ENCODE data around the gene TYSND1. TPM values are rescaled to one million over a fixed set of nuclear protein-coding genes. Genes with fewer than 3 reads are reported as not detected.
"Not testable (repeated sequence)": the region's sequence is repeated elsewhere in the genome, so short reads cannot be mapped to it uniquely, and the experiment has no call there.

TYSND1 gene
- total and polyA plus RNA-seq, 7 donors, result 2.4 to 7.5 (median 4.1) TPM

GRCh38 chr10:70109064-70109729 lies 37.3 kb downstream of the TYSND1 start:
- 73 to 83% (median 79%) methylated on average over 18 of the region's 18 CpGs for WGBS, 3 donors
- DNase-seq (no peak), ATAC-seq (no peak)
- no peak for TF ChIP-seq CTCF (IDR thresholded peaks at IDR 0.05)
- intact Hi-C loops (cut with DNase I), result no loop called here
- Histone ChIP-seq H3K27me3 (ENCODE audit: insufficient read depth in 3 of 3, low read length in 2 of 3) (no peaks in the 10 kb centered on the region), H3K4me1 (no peaks in the 10 kb centered on the region), H3K27ac (no peak overlapping the region), H3K4me3 (no peak overlapping the region), H3K36me3 (ENCODE audit: insufficient read depth in 1 of 2, low read depth in 1 of 2) (peaks cover 4 to 70% of the 10 kb centered on the region in 2 donors), H3K9me3 (no peaks in the 10 kb centered on the region)

DNA sequence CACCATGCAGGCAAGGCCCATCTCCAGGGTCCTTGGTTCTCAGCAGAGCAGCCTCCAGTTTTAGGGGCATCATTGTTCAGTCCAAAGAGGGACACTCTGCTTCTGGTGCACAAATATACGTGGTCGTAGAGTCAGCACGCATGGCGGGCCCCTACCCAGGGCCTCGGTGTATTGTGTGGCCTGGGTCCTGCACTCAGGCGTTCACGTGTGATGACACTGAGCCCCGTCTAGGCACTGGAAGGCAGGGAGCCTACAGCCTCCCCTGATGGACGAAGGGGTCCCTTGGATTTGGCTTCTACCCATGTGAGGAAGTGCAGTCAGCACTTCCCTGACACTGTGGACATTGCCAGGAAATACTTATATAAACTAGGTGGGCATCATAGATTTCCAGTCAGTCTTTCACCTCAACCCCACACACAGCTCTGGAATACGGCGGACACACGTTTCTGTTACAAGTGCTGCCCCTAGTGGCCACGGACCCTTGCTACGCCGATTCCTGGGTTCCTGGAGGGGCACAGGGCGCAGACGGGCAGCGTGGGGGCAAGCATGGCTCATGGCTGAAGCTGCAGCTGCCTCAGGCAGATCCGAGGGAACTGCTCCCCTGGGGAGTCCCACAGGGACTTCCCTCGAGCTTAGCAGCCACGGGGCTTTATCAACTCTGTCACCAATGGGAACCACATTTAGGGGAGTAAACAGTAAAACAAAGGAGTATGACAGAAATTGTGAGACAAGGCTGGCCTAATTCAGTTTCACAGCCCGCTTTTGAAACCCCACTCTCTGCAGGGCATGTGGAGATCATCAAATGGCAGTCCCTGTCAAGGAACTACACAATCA lies 39.3 kb downstream of the TYSND1 start:
- H3K27ac ChIP-seq, result no peak overlapping the region
- H3K9me3 ChIP-seq, result no peaks in the 10 kb centered on the region
- no peaks in the 10 kb centered on the region for H3K27me3 ChIP-seq (ENCODE audit: insufficient read depth in 3 of 3, low read length in 2 of 3)
- H3K4me1 ChIP-seq, result no peaks in the 10 kb centered on the region
- WGBS, 3 donors, result 77 to 78% (median 77%) methylated on average over 22 of the region's 22 CpGs
- no peak overlapping the region for H3K4me3 ChIP-seq
- H3K36me3 ChIP-seq (ENCODE audit: insufficient read depth in 1 of 2, low read depth in 1 of 2), result peaks cover 0 to 58% of the 10 kb centered on the region in 2 donors
- peak; percentile 34 for TF ChIP-seq CTCF (IDR thresholded peaks at IDR 0.05)
- DNase-seq (no peak), ATAC-seq (peak in 3 of 4 donors; percentile 28 to 57 (median 50))
- intact Hi-C loops (cut with DNase I), result no loop called here

DNA sequence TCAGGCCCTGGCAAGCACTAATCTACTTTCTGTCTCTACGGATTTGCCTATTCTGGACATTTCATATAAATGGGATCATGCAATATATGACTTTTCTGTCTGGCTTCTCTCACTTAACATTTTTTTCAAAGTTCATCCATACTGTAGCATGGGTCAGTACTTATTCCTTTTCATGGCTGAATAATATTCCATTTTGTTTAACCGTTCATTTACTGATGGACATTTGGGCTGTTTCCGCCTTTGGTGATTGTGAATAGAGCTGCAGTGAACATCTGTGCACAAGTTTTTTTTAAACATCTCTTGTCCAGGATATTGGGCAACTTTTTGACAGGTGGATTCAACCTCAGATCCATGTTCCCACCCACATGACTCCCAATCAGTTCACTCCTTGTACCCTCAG lies 44.8 kb downstream of the TYSND1 start:
- Histone ChIP-seq H3K27me3 (ENCODE audit: insufficient read depth in 3 of 3, low read length in 2 of 3) (no peaks in the 10 kb centered on the region), H3K27ac (no peak overlapping the region), H3K4me1 (no peaks in the 10 kb centered on the region), H3K4me3 (no peak overlapping the region), H3K36me3 (ENCODE audit: insufficient read depth in 1 of 2, low read depth in 1 of 2) (peaks cover 8 to 55% of the 10 kb centered on the region in 2 donors), H3K9me3 (no peaks in the 10 kb centered on the region)
- DNase-seq (no peak), ATAC-seq (no peak)
- TF ChIP-seq CTCF (IDR thresholded peaks at IDR 0.05), result no peak
- WGBS, 3 donors, result 65 to 79% (median 78%) methylated on average over 3 of the region's 3 CpGs
- intact Hi-C loops (cut with DNase I), result no loop called here

- 75 to 79% (median 77%) methylated on average over 11 of the region's 11 CpGs for WGBS, 3 donors
- DNase-seq; H3K4me1 ChIP-seq; ATAC-seq; H3K4me3 ChIP-seq; H3K9me3 ChIP-seq; H3K27ac ChIP-seq; H3K27me3 ChIP-seq (ENCODE audit: insufficient read depth in 3 of 3, low read length in 2 of 3); intact Hi-C loops (cut with DNase I): not testable (repeated sequence)
- H3K36me3 ChIP-seq (ENCODE audit: insufficient read depth in 1 of 2, low read depth in 1 of 2), result peaks cover 8 to 58% of the 10 kb centered on the region in 2 donors
These were observed 45.4 kb downstream of the TYSND1 start for GRCh38 chr10:70101068-70101562.

DNA sequence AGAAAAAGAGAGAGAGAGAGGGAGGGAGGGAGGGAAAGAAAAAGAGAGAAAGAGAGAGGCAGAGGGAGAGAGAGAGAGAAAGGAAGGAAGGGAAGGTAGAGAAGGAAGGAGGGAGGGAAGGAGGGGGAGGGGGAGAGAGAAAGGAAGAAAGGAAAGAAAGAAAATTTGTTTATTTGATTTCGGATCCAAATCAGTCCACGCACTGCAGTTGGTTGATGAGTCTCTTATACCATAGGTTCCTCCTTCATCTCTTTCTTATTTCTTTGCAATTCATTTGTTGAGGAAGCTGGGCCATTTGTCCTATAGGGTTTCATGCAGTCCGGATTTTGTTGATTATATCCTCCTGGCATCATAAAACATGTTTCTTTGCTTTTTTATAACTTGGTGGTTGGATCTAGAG lies 48.2 kb downstream of the TYSND1 start:
- WGBS, 3 donors, result 96 to 98% (median 97%) methylated on average over 3 of the region's 3 CpGs
- no peak overlapping the region for H3K4me3 ChIP-seq
- no peak for TF ChIP-seq CTCF (IDR thresholded peaks at IDR 0.05)
- peaks cover 8 to 53% of the 10 kb centered on the region in 2 donors for H3K36me3 ChIP-seq (ENCODE audit: insufficient read depth in 1 of 2, low read depth in 1 of 2)
- ATAC-seq (no peak), DNase-seq (no peak)
- H3K9me3 ChIP-seq, result no peaks in the 10 kb centered on the region
- no peaks in the 10 kb centered on the region for H3K27me3 ChIP-seq (ENCODE audit: insufficient read depth in 3 of 3, low read length in 2 of 3)
- no peaks in the 10 kb centered on the region for H3K4me1 ChIP-seq
- intact Hi-C loops (cut with DNase I), result no loop called here
- H3K27ac ChIP-seq, result no peak overlapping the region
